IPS-11a (cell line): ENCODE measurements around the gene COL8A2.

ENCODE experiments used
- H3K4me3 ChIP-seq: one replicate; pipeline ENCODE4 v1.5.1; 2013; ENCODE audit warnings: low read depth, low read length, control low read depth

COL8A2 gene

GRCh38 chr1:36115200-36115669, 9.8 kb downstream of the COL8A2 start:
- H3K4me3 ChIP-seq, result no peak overlapping the region

DNA sequence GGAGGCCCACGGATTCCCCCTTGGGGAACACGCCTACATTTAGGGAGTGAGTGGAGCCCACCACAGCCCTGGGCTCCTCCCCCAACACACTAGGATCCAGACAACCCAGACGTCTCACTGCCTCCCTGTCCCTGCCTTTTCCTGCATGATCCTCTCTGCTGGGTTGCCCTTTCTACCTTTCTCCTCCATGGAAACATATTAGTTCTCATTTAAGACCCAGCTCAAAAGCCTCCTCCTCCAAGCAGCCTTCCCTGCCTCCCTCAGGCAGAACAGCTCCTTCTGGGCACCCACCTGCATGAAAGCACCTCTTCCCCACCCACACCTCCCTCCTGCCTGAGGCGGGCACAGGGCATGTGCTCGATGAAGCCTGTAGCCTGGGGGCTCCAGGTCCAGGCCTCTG, 10.7 kb downstream of the COL8A2 start:
- H3K4me3 ChIP-seq, result no peak overlapping the region

DNA sequence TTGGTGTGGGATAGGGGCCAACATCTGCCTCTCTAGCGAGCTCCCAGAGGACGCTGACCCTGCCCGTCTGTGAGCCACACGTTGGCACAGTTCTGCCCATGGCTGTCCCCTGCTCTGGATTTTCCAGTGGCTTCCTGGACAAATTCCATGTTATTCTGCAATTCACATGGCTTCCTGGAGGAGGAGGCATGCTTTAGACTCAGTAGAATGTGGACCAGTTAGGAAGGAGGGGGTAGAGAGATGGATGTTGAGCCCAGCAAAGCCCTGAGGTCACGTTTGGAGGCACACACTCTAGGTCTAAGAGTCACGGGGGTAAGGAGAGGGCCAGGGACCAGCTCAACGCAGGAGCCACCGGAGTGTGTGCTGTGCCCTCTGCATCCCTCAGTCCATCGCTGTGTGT, 12.2 kb downstream of the COL8A2 start:
- no peak overlapping the region for H3K4me3 ChIP-seq

- no peak overlapping the region for H3K4me3 ChIP-seq
These were observed 13.9 kb downstream of the COL8A2 start for GRCh38 chr1:36111151-36111550.

GRCh38 chr1:36109041-36109679, 15.9 kb downstream of the COL8A2 start:
- H3K4me3 ChIP-seq, result no peak overlapping the region

DNA sequence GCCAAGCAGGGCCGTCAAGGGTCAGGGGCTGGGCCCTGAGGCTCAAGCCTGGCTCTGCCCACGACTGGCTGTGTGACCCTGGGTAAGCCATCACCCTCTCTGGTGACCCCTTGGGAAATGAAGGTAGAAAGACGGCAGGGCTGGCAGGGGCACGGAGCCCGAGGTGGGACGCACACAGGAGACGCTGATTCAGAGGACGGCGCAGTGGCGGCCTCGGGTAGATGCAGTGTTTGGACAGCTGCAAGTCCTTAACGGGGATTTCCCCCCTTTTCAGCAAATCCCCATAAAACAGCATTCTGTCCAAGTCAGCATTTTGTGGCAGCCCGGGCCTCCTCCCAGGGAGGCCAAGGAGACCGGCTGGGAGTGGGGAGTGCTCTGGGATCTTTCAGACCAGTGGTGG, 16.7 kb downstream of the COL8A2 start:
- H3K4me3 ChIP-seq, result no peak overlapping the region

DNA sequence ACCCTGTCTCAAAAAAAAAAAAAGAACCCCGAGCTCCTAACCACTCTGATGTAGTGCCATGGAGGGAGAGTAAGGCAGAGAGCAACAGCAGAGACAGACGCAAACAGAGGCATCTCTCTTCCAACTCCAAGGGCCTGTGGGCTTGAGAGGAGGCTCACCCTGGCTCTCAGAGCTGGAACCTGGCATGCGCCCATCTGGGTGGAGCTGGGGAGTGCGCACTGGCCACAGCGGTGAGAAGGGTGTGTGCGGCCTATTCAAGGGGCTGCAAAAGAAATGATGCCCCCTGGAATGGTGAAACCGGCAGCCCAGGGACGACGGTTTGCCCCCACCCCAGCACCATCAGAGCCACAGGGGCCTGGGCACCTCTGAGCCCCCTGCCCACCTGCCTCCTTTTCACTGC, 17.6 kb downstream of the COL8A2 start:
- H3K4me3 ChIP-seq, result no peak overlapping the region

DNA sequence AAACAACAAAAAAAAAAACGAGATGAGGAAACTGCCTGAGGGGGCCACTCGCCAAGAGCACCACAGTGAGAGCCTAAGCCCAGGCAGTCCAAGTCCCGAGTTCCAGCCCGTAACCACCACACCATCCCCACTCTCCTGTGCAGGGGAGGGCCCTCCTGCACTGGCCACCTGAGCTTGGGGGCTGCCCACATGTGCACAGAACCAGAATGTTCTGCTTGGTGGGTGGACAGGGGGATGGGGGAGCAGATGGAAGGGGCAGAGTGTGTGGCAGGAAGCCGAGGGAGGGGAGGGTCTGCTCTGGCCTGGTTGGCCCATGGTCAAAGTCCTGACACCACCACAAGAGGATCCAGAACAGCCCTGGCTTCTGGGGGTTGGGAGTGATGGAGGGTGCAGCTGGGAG, 18.8 kb downstream of the COL8A2 start:
- no peak overlapping the region for H3K4me3 ChIP-seq

DNA sequence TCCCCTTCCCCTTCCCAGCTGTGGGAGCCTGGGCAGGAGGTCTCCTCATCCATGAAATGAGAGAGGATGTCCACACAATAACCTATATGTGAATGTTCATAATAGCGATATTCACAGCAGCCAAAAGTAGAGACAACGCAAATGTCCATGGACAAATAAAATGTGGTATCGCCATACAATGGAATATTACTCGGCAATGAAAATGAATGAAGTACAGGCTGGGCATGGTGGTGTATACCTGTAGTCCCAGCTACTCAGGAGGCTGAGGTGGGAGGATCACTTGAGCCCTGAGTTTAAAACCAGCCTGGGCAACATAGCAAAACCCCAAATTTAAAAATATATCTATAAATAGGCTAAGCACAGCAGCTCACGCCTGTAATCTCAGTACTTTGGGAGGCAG, 23.5 kb downstream of the COL8A2 start:
- no peak overlapping the region for H3K4me3 ChIP-seq

GRCh38 chr1:36100376-36100775, 24.6 kb downstream of the COL8A2 start:
- H3K4me3 ChIP-seq, result no peak overlapping the region

DNA sequence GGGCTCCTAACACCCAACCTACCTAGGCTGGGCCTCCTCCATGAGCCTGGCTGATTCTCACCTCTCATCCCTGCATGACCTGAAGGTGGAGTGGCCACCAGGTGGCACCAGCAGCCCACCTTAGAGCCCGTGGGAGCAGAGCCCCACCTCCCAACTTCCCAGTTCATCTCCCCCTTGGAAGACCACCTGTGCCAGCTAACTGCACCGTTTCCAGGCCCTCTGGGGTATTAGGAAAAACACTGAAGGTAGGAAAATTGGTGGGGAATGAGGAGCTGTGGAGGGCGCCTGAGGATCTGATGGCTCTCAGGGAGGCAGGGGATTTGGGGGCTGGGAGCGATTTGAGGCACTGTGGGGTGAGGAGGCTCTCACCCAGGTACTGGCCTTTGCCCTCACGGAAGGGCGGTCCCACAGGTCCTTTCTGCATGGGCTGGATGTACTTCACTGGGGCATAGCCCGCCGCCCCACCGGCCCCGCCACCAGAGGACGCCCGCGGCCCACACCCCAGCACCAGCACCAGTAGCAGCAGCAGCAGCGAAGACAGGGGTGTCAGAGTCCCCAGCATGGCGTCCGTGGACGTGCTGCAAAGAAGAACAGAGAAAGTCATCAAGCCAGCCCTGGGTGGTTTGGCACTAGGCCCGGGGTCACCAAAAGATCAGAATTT, 25.2 kb downstream of the COL8A2 start:
- no peak overlapping the region for H3K4me3 ChIP-seq

DNA sequence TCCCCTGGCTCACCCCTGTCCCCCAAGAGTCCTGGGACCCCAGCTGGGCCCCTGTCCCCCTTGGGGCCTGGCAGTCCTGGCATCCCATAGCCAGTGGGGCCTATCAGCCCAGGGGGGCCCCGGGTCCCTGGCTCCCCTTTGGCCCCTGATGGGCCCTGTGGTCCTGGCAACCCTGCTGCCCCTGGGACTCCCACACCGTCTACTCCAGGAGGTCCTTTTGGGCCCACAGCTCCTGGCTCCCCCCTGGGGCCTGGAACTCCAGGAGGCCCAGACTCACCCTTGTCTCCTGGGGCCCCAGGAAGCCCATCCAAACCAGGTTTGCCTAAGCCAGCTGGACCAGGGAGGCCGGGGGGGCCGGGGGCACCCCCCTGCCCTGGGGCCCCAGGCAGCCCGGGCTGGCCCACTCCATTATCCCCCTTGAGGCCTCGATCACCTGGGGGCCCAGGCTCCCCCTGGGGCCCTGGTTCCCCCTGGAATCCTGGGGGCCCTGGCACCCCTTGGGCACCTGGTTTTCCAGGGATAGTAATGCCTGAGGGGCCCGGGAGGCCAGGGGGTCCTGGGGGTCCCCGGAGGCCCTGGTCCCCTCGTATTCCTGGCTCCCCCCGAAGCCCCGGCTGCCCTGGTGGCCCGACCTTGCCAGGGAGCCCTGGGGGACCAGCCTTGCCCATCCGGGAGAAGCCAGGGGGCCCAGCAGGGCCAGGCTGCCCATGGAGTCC, 26.2 kb downstream of the COL8A2 start:
- no peak overlapping the region for H3K4me3 ChIP-seq

DNA sequence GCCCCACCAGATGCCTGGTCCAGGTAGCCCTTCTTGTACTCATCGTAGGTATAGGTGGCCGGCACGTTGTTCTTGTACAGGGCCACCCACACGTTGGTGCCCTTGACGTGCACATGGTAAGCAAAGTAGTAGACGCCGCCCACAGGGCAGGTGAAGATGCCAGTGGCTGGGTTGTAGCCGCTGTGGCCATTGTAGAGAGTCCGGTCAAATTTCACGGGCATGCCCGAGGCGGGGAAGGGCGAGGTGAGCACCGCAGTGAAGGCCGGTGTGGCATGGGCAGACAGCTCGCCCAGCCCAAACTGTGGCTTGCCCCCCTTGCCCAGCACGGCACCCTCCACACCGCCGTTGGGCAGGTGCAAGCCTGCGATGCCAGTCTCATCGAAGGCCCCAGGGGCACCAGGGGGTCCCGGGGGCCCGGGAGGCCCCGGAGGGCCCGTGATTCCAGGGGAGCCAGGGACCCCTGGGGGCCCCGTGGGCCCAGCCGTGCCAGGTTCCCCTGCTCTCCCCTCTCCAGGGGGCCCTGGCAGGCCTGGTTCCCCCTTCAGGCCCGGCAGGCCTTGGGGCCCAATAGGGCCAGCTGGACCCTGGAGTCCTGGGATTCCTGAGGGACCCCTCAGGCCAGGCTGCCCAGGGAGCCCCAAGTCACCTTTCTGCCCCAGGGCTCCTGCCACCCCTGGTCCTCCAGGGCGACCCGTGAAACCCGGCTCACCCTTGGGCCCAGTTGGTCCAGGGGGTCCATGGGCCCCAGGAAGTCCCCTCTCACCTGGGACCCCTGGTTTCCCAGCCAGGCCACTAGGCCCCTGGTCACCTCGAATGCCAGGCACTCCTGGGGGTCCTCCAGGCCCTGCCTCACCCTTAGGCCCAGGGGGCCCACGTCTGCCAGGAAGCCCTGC, 27.1 kb downstream of the COL8A2 start:
- no peak overlapping the region for H3K4me3 ChIP-seq

DNA sequence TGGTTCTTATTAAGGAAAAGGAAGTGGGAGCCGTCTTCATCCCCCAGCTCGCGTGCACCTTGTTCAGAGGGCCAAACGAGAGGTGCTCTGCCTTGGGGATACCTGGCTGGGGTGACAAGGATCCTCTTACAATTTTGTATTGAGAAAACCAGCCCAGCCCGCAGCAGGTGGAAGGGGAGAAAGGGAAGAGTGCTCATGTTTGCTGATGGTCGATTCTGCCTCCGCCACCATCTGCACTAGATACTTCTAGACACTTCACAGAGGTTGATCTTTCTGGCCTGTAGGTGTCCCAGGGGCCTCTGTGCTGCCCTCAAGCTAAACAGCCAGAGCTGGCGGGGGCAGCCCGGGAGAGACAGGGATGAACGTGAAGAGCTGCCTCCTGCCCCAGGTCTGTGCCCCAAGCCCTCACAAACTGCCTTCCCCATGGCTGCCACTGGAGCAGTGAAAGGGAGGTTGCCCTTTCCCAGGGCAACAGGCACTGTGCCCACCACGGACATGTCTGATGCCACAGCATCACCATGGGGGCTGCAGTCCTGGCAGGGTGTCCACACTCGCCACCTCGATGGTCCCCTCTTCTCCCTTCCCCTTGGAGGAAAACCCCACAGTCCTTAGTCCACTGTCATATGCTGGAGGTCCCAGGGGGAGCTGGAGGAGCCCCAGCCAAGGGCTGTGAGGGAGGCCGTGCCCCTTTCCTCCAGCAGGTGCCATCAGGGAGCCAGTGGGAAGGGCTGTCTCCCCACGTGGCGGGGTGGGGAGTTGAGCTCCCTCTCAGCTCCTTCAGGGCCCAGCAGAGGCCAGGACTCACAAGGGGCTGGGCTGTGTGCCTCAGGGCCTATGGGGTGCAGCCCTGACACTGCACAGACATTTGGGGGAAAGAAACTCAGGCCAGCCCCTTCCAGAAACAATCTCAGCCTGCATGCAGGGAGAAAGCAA, 28.3 kb downstream of the COL8A2 start:
- no peak overlapping the region for H3K4me3 ChIP-seq

- H3K4me3 ChIP-seq, result no peak overlapping the region
These were observed 29.1 kb downstream of the COL8A2 start for GRCh38 chr1:36095760-36096405.

DNA sequence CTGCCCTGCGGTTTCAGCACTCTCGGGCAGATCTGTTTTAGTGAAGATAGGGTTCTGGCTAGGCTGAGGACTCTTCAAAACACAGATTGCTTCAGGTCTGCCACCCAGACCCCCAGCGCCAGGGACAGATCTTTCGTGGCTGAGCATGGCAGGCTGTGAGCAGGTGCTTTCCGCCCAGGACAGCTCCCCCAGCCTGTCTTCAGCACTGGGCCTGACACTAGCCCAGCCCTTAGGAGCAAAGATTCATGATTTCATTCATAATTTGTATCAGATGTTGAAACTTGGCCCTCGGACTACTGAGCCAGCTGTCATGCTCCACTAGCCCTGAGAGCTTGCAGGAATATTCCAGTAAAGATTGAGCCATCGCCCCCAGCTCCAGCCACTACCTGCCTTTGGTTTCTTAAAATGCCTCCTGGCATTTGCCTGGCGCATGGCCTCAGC, 30.4 kb downstream of the COL8A2 start:
- H3K4me3 ChIP-seq, result no peak overlapping the region

DNA sequence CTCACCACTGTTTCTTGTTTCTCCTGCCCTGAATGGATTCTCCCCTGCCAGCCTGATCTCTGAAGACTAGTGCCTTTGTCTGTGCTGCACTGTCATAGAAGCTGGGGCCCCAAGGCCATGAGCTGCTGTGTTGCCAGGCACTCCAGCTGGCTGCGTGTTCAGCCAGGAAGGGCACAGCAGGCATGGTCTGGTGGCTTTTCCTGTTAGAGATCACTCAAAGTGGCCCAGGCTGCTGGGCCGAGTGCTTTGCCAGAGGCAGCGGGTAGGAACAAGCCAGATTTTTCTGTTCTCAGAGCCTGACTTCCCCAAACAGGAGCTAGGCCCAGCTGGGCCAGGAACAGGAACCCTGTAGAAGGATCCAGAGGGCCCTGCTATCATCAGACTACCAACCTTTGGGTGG, 31.1 kb downstream of the COL8A2 start:
- H3K4me3 ChIP-seq, result no peak overlapping the region

- H3K4me3 ChIP-seq, result no peak overlapping the region
These were observed 31.8 kb downstream of the COL8A2 start for GRCh38 chr1:36093226-36093625.

GRCh38 chr1:36092798-36093185, 32.2 kb downstream of the COL8A2 start:
- no peak overlapping the region for H3K4me3 ChIP-seq
